ENCODE data around the gene ARHGEF25.
"Not testable (repeated sequence)": the region's sequence is repeated elsewhere in the genome, so short reads cannot be mapped to it uniquely, and the experiment has no call there.

Gene ARHGEF25

GRCh38 chr12:57658890-57659289 is 47.7 kb downstream of the ARHGEF25 start:
- no peak for TF ChIP-seq CTCF (IDR thresholded peaks at IDR 0.05; ENCODE audit: insufficient read depth, low read depth, low read length, missing control alignments)
- no peak for DNase-seq (ENCODE audit: low read depth)

GRCh38 chr12:57661376-57661775 is 50.1 kb downstream of the ARHGEF25 start:
- DNase-seq (ENCODE audit: low read depth) = no peak
- no peak for TF ChIP-seq CTCF (IDR thresholded peaks at IDR 0.05; ENCODE audit: insufficient read depth, low read depth, low read length, missing control alignments)
- H3K4me3 ChIP-seq (ENCODE audit: low read length) = no peak overlapping the region

More at GRCh38 chr12:57658890-57659289, 47.7 kb downstream of the ARHGEF25 start:
- no peak overlapping the region for H3K4me3 ChIP-seq (ENCODE audit: low read length)

GRCh38 chr12:57665066-57665820 is 54.0 kb downstream of the ARHGEF25 start:
- DNase-seq (ENCODE audit: low read depth); H3K4me3 ChIP-seq (ENCODE audit: low read length): not testable (repeated sequence)
